ENCODE data around the gene SH3BP4. TPM values are rescaled to one million over a fixed set of nuclear protein-coding genes. Genes with fewer than 3 reads are reported as not detected.

The SH3BP4 gene
- total RNA-seq, 1 donor from 2014 or later = 0.66 TPM

DNA sequence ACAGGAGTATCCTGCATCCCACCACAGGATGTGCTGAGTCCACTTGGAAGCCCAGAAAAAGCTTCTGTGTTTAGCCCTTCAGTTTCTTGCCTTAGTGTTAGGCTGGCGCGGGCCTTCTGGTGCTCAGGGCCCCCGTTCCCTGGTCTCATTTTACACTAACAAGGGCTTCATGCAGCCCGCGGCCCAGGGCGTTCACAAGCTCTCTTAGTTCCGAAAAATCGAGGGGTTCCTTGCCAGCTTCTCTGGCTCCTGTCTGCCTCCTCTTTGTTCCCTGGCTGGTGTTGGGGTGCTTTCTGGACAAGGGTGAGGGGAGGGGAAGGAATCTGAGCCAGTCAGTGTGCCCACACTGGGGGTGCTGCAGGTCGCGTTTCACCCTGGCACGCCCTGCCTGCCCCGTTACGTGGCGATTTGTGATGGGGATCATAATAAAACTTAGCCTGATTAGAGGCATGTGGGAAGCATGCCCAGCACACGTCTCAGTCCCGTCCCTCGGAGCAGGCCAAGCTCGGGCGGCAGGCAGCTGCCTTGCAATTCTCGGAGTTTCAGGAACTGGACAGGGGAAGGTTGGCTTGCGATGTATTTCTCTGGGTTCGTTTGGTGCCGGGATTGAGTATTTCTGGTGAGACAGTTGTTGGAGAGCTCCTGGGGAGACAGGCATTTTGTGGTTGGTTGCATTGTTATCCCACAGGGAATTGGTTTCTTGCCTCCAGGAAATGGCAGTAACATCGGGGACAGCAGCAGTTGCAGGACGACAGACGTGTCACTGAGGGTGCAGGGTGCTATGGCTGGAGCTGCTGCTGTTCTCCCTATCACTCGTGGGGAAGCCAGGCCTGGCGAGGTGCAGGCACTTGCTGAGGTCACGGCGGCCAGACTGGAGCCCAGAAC is 22.9 kb downstream of the SH3BP4 start:
- intact Hi-C loops (cut with micrococcal nuclease) = no loop called here
- no peak overlapping the region for H3K4me3 Mint-ChIP-seq (ENCODE audit: low read depth)
- H3K27me3 Mint-ChIP-seq (ENCODE audit: low read depth) = peaks cover 3% of the 10 kb centered on the region
- H3K36me3 Mint-ChIP-seq (ENCODE audit: low read depth) = no peaks in the 10 kb centered on the region
- no peak overlapping the region for H3K27ac Mint-ChIP-seq
- no peaks in the 10 kb centered on the region for H3K4me1 Mint-ChIP-seq (ENCODE audit: low read depth)
- DNase-seq (ENCODE audit: low spot score) = no peak
- H3K9me3 Mint-ChIP-seq = no peaks in the 10 kb centered on the region

DNA sequence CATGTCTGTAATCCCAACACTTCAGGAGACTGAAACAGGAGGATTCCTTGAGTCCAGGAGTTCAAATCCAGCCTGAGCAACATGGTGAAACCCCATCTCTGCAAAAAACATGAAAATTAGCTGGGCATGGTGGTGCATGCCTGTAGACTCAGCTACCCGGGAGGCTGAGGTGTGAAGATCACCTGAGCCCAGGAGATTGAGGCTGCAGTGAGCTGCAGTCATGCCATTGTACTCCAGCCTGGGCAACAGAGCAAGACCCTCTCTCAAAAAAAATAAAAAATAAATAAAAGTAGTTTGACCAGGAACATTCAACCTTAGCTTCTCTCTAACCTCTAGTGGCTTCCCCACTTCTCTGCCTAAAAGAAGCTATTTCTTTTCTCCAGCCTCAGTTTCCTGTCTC is 23.8 kb downstream of the SH3BP4 start:
- Mint-ChIP-seq H3K27me3 (ENCODE audit: low read depth) (no peaks in the 10 kb centered on the region), H3K27ac (no peak overlapping the region), H3K4me1 (ENCODE audit: low read depth) (no peaks in the 10 kb centered on the region), H3K36me3 (ENCODE audit: low read depth) (no peaks in the 10 kb centered on the region), H3K9me3 (no peaks in the 10 kb centered on the region), H3K4me3 (ENCODE audit: low read depth) (no peak overlapping the region)
- no peak for DNase-seq (ENCODE audit: low spot score)
- intact Hi-C loops (cut with micrococcal nuclease) = no loop called here

- intact Hi-C loops (cut with micrococcal nuclease) = no loop called here
- no peak overlapping the region for H3K4me3 Mint-ChIP-seq (ENCODE audit: low read depth)
- H3K4me1 Mint-ChIP-seq (ENCODE audit: low read depth) = no peaks in the 10 kb centered on the region
- H3K27me3 Mint-ChIP-seq (ENCODE audit: low read depth) = no peaks in the 10 kb centered on the region
- DNase-seq (ENCODE audit: low spot score) = no peak
- H3K9me3 Mint-ChIP-seq = no peaks in the 10 kb centered on the region
- no peaks in the 10 kb centered on the region for H3K36me3 Mint-ChIP-seq (ENCODE audit: low read depth)
- no peak overlapping the region for H3K27ac Mint-ChIP-seq
Measured at GRCh38 chr2:234976479-234977227, 24.8 kb downstream of the SH3BP4 start.

DNA sequence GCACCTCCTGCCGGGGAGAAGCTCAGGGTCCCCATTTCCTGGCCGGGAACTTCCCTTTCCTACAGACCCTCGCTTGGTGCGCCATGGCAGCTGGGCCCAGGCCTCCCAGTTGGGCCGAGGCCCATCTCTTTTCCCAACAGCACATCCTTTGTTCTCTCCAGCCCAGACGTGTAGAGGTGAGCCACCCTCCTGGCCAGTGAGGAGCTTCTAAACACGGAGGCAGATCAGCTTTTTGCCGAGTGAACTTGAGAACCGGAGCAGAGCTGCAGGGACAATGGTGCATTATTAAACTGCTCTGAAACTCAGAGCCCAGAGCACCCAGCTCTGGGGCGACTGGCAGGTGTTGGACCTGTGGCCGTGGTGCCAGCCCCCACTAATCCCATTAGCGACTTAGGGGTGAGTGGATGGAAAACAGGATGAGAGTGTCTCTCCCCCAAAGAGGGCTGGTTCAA is 25.4 kb downstream of the SH3BP4 start:
- Mint-ChIP-seq H3K36me3 (ENCODE audit: low read depth) (no peaks in the 10 kb centered on the region), H3K4me3 (ENCODE audit: low read depth) (no peak overlapping the region), H3K4me1 (ENCODE audit: low read depth) (no peaks in the 10 kb centered on the region), H3K27ac (no peak overlapping the region), H3K27me3 (ENCODE audit: low read depth) (no peaks in the 10 kb centered on the region), H3K9me3 (no peaks in the 10 kb centered on the region)
- intact Hi-C loops (cut with micrococcal nuclease) = no loop called here
- no peak for DNase-seq (ENCODE audit: low spot score)

DNA sequence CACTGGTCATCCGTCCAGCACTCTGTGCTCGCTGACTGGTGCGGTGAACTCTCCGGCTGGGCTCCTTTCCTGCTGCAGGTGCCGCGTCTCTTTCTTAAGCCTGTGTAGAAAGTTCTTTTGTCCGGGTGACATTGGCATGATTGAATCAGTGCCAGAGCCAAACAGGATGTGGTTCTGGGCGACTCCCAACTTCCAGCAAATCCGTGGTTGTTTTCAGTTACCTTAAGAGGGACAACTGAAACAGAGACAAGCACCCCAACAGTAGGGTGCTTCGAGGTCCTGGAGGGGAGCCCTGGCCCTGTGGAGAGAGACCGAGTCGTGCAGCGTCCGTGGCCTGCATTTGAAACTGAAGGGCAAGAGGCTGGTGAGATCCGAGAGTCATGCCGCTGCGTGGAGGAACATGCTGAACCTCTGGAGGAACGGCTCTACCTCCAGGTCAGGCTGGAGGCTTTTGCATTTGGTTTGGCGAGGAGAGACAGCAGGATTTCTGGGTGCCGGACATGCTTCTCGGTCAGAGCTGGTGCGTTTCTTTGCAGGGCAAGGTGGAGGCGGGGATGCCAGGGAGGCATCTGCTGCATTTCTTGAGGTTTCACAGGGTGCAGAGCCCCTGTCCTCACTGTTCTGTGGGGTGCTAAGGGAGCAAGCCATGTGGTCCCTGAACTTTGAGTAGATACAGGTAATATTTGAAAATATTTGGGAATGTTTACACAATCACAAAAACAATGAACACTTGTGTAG is 26.8 kb downstream of the SH3BP4 start:
- Mint-ChIP-seq H3K9me3 (no peaks in the 10 kb centered on the region), H3K4me1 (ENCODE audit: low read depth) (no peaks in the 10 kb centered on the region), H3K27ac (no peak overlapping the region), H3K4me3 (ENCODE audit: low read depth) (no peak overlapping the region), H3K36me3 (ENCODE audit: low read depth) (no peaks in the 10 kb centered on the region), H3K27me3 (ENCODE audit: low read depth) (no peaks in the 10 kb centered on the region)
- DNase-seq (ENCODE audit: low spot score) = no peak
- intact Hi-C loops (cut with micrococcal nuclease) = no loop called here

DNA sequence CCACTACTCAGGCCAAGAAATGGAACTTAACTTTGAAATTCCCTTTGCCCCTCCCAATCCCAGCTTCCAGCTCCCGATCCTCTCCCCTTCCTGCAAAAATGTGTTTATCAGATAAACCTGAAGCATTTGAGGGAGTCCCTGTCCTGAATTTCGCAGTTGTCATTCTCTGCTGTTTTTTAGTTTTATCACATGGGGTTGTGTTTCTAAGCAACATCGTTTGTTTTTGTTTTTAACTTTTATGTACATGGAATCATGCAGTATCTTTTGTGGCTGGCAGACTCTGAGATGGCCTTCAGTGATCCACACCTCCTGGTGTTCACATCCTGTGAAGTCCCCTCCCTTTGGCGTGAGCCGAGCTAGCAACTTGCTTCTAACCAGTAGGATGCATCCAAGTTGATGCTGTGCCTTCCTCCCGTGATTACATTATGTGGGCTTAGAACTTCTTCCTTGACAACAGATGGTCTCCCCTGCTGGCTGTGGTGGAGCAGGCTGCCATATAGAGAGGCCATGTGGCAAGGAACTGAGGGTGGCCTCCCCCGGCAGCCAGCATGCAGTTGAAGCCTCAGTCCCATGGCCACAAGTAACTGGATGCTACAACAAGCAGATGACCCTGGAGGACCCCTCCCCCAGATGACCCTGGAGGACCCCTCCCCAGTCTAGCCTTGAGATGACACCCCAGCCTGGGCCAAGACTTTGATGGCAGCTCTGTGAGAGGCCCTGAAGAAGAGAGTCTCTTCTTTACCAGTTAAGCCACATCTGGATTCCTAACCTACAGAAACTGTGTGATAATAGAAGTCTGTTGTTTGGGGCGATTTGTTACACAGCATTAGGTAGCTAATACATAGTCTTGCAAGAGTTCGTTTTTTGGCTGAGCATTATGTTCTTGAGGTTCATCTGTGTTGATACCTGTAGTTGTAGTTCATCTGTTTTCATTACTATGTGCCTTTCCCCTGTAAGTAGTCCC is 27.7 kb downstream of the SH3BP4 start:
- intact Hi-C loops (cut with micrococcal nuclease) = no loop called here

GRCh38 chr2:234980451-234981187 is 28.8 kb downstream of the SH3BP4 start:
- Mint-ChIP-seq H3K4me3 (ENCODE audit: low read depth) (no peak overlapping the region), H3K27ac (no peak overlapping the region)

More for the DNA sequence above, 27.7 kb downstream of the SH3BP4 start:
- no peak for DNase-seq (ENCODE audit: low spot score)
- Mint-ChIP-seq H3K4me1 (ENCODE audit: low read depth) (no peaks in the 10 kb centered on the region), H3K9me3 (no peaks in the 10 kb centered on the region), H3K27me3 (ENCODE audit: low read depth) (no peaks in the 10 kb centered on the region), H3K36me3 (ENCODE audit: low read depth) (no peaks in the 10 kb centered on the region), H3K27ac (no peak overlapping the region), H3K4me3 (ENCODE audit: low read depth) (no peak overlapping the region)

GRCh38 chr2:234981197-234982095 is 29.6 kb downstream of the SH3BP4 start:
- Mint-ChIP-seq H3K27ac (no peak overlapping the region), H3K27me3 (ENCODE audit: low read depth) (no peaks in the 10 kb centered on the region), H3K4me3 (ENCODE audit: low read depth) (no peak overlapping the region), H3K36me3 (ENCODE audit: low read depth) (no peaks in the 10 kb centered on the region), H3K4me1 (ENCODE audit: low read depth) (no peaks in the 10 kb centered on the region), H3K9me3 (no peaks in the 10 kb centered on the region)
- DNase-seq (ENCODE audit: low spot score) = no peak
- intact Hi-C loops (cut with micrococcal nuclease) = no loop called here

More at GRCh38 chr2:234980451-234981187, 28.8 kb downstream of the SH3BP4 start:
- DNase-seq (ENCODE audit: low spot score) = no peak
- no peaks in the 10 kb centered on the region for H3K36me3 Mint-ChIP-seq (ENCODE audit: low read depth)
- no peaks in the 10 kb centered on the region for H3K27me3 Mint-ChIP-seq (ENCODE audit: low read depth)
- H3K4me1 Mint-ChIP-seq (ENCODE audit: low read depth) = no peaks in the 10 kb centered on the region
- intact Hi-C loops (cut with micrococcal nuclease) = no loop called here
- H3K9me3 Mint-ChIP-seq = no peaks in the 10 kb centered on the region

GRCh38 chr2:234982096-234982834 is 30.4 kb downstream of the SH3BP4 start:
- intact Hi-C loops (cut with micrococcal nuclease) = no loop called here
- DNase-seq (ENCODE audit: low spot score) = no peak
- Mint-ChIP-seq H3K27ac (no peak overlapping the region), H3K4me1 (ENCODE audit: low read depth) (no peaks in the 10 kb centered on the region), H3K4me3 (ENCODE audit: low read depth) (no peak overlapping the region), H3K36me3 (ENCODE audit: low read depth) (no peaks in the 10 kb centered on the region), H3K27me3 (ENCODE audit: low read depth) (no peaks in the 10 kb centered on the region), H3K9me3 (no peaks in the 10 kb centered on the region)

DNA sequence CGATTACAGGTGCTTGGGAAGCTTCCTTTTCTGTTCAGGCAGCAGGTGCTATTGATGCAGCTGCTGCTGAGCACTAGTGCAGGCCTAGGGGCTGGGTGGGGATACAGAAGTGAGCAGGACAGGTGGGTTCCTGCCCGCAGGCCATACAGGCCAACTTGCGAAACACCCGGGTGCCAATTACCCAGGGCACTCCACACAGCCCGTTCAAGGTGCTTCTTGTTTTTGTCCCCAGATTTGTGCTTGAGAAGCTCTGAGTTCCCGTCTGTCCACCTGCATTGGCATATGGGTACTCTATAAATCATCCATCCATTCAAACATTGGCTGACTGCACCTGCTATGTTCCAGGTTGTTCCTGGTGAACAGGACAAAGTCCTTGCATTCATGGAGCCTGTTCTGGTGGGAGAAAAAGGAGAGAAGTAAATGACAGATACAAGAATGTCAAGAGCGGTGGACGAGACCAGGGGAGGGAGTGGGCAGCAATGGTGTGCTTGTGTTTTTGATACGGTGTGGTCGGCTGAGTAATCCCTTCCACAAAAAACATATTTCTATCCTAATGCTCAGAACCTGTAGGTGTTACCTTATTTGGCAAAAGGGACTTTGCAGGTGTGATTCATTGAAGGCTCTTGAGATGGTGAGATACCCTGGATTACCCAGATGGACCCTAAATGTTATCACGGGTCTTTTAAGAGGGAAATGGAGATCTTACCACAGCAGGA is 31.4 kb downstream of the SH3BP4 start:
- H3K9me3 Mint-ChIP-seq = no peaks in the 10 kb centered on the region
- no peak overlapping the region for H3K4me3 Mint-ChIP-seq (ENCODE audit: low read depth)
- no peaks in the 10 kb centered on the region for H3K4me1 Mint-ChIP-seq (ENCODE audit: low read depth)
- H3K27ac Mint-ChIP-seq = no peak overlapping the region
- H3K27me3 Mint-ChIP-seq (ENCODE audit: low read depth) = no peaks in the 10 kb centered on the region
- intact Hi-C loops (cut with micrococcal nuclease) = no loop called here
- DNase-seq (ENCODE audit: low spot score) = no peak
- no peaks in the 10 kb centered on the region for H3K36me3 Mint-ChIP-seq (ENCODE audit: low read depth)

Data from activated T-helper 2 cell treated with anti-CD3 and anti-CD28 coated beads, Interferon-gamma antibody, Interleukin-2, Interleukin-4, amounts not matched to agents 10 μg/mL and 5 μg/mL and 100 μg/mL, durations not matched to agents 14 hours and 24 hours and 36 hours (primary cell).